AG08395 (cell line): ENCODE data around the gene SLITRK2.

Experiments used
- DNase-seq: peaks from one replicate; pipeline ENCODE4 v3.0.0; 2012; ENCODE audit warnings: mixed read lengths, low spot score

SLITRK2 gene

GRCh38 chrX:145853181-145853580 is 35.6 kb downstream of the SLITRK2 start:
- DNase-seq = no peak

DNA sequence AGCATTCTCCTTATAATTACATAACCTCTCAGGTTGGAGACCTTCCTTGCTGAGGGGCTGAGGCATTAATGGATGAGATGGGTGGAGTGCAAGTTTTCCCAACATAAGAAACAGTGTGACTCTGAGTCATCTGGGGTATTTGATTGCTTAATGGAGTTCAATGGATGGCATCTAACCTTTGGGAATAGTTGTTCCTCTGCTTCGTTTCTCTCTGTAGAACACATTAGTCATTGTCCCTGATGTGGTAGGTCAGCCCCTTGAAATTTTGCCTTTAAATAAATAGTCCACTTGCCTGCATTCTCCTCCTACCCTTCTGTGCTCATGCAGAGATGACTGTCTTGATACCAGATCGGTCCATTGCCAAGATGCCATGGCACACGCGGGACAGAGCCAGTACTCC is 38.6 kb downstream of the SLITRK2 start:
- no peak for DNase-seq

DNA sequence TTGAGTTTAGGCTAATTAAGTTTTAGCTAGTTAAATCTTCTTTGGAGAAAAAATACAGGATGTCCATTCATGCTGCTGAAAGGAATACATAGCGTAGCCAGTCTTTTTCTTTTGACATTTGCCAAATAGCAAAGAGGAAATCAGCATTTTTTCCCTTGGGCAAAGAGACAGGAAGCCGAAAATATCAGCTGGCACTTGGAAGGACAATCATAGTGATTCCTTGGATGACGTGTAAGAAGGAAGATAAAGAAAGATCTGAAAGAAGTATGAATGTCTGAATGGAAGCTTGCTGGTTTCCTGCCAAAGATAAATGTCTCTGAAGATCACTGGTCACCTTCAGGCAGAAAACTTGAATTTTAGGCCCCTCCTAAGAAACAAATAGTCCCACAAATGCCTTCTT is 44.2 kb downstream of the SLITRK2 start:
- no peak for DNase-seq

DNA sequence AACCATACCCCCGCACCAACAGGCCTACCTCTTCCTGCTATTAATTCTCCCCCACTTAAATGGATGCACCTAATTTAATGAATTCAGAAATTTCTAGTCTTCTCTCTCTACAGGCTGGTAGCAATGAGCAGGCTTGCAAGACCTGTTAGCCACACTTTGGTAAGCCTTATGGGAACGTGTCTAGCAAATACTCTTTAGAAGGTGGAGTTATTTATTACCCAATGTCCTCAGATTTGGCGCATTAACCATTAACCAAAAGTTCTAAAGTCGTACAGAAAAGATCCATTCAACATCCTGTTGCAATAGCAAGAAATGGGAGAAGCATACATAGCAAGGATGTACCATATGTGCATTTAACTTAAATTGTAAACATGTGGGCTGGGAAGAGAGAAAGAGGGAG is 47.5 kb downstream of the SLITRK2 start:
- DNase-seq = no peak
